HepG2 (cell line): ENCODE data around the gene PLRG1. TPM values are rescaled to one million over a fixed set of nuclear protein-coding genes. Genes with fewer than 3 reads are reported as not detected.
A peak's percentile ranks its signal among the peaks of the same experiment; 100 is the strongest.

Experiments
- BORCS8-MEF2B ChIP-seq: sonication (generic); formaldehyde crosslinking; IDR thresholded peaks from 2 replicates; pipeline ENCODE4 v1.8.0; 2022; ENCODE audit warnings: mild to moderate bottlenecking, missing genetic modification reagents
- JDP2 ChIP-seq: sonication (generic); formaldehyde crosslinking; IDR thresholded peaks from 2 replicates; pipeline ENCODE4 v1.8.1; 2022; ENCODE audit warnings: missing genetic modification reagents, borderline replicate concordance
- NONO ChIP-seq, 2 experiments: fragments of 450-650 bp in 1 of 2; sonication (generic) in 1 of 2; formaldehyde crosslinking in 1 of 2; IDR thresholded peaks in 1 of 2; conservative IDR thresholded peaks in 1 of 2; 2 replicates each; pipeline versions ENCODE4 v1.6.1 to v1.8.0; 2017 to 2022; ENCODE audit warnings: mild to moderate bottlenecking in 1 of 2, missing genetic modification reagents in 1 of 2, moderate library complexity in 1 of 2
- NRL ChIP-seq: sonication (generic); formaldehyde crosslinking; IDR thresholded peaks from 2 replicates; pipeline ENCODE4 v1.5.0; 2020; ENCODE audit warnings: missing genetic modification reagents, mild to moderate bottlenecking, moderate library complexity, borderline replicate concordance
- PRPF4 ChIP-seq: fragments of 200-400 bp; formaldehyde crosslinking; IDR thresholded peaks from 2 replicates; pipeline ENCODE4 v1.6.1; 2016; ENCODE audit warnings: low read length, low read depth; ENCODE audit not compliant: poor library complexity, severe bottlenecking
- SOX5 ChIP-seq: IDR thresholded peaks from 2 replicates; pipeline ENCODE4 v1.6.1; 2016; ENCODE audit warnings: borderline replicate concordance
- TARDBP ChIP-seq: sonication (generic); formaldehyde crosslinking; IDR thresholded peaks from 2 replicates; pipeline ENCODE4 v1.8.0; 2022; ENCODE audit warnings: mild to moderate bottlenecking, missing genetic modification reagents
- ZBTB7A ChIP-seq: sonication (generic); formaldehyde crosslinking; IDR thresholded peaks from 2 replicates; pipeline ENCODE4 v1.8.0; 2022; ENCODE audit warnings: mild to moderate bottlenecking, missing genetic modification reagents
- ZIK1 ChIP-seq: sonication (generic); formaldehyde crosslinking; IDR thresholded peaks from 2 replicates; pipeline ENCODE4 v1.5.0; 2020; ENCODE audit warnings: mild to moderate bottlenecking, low read depth, missing genetic modification reagents, borderline replicate concordance
- ZNF24 ChIP-seq: fragments of 450-650 bp; IDR thresholded peaks from 2 replicates; pipeline ENCODE4 v1.6.1; 2017; ENCODE audit warnings: antibody characterized with exemption, mild to moderate bottlenecking
- ZNF629 ChIP-seq: sonication (generic); formaldehyde crosslinking; conservative IDR thresholded peaks from 2 replicates; pipeline ENCODE4 v1.5.0; 2020; ENCODE audit warnings: missing genetic modification reagents
- ZNF678 ChIP-seq: sonication (generic); formaldehyde crosslinking; IDR thresholded peaks from 2 replicates; pipeline ENCODE4 v1.4.0; 2020; ENCODE audit warnings: mild to moderate bottlenecking, missing genetic modification reagents
- ZNF747 ChIP-seq: sonication (generic); formaldehyde crosslinking; IDR thresholded peaks from 2 replicates; pipeline ENCODE4 v1.8.1; 2023; ENCODE audit warnings: missing genetic modification reagents, mild to moderate bottlenecking, borderline replicate concordance
- ZNF782 ChIP-seq: sonication (generic); formaldehyde crosslinking; IDR thresholded peaks from 2 replicates; pipeline ENCODE4 v1.4.0; 2020; ENCODE audit warnings: missing genetic modification reagents, mild to moderate bottlenecking, borderline replicate concordance
- ZNF792 ChIP-seq: IDR thresholded peaks from 2 replicates; pipeline ENCODE4 v1.6.1; 2016
- ZSCAN25 ChIP-seq: sonication (generic); formaldehyde crosslinking; IDR thresholded peaks from 2 replicates; pipeline ENCODE4 v1.8.0; 2022; ENCODE audit warnings: mild to moderate bottlenecking, missing genetic modification reagents
- polyA plus RNA-seq, 8 experiments: library from polyadenylated mRNA; depleted of rRNA in 3 of 8; stranded (reverse) in 7 of 8; unstranded in 1 of 8; fragments of >200 nt; fragmentation: Illumina TruSeq in 4 of 8; extraction: Trizol in 4 of 8; gene quantifications; 2 replicates each; pipeline versions ENCODE4 v1.2.1 to v1.2.3, GENCODE V29; 2011 to 2016; ENCODE audit warnings: low read depth in 4 of 8, missing spikeins in 1 of 8, mixed read lengths in 1 of 8; ENCODE audit not compliant: insufficient read depth in 1 of 8
- total RNA-seq, 5 experiments: library from RNA; depleted of rRNA; stranded (reverse); fragments of >200 nt; fragmentation: Illumina TruSeq; extraction: Trizol; gene quantifications; 2 replicates each; pipeline ENCODE4 v1.2.3, GENCODE V29; 2016; ENCODE audit warnings: low read depth in 1 of 5
- TF ChIP-seq, protein P1 (sequence below): sonication (generic); formaldehyde crosslinking; IDR thresholded peaks from 2 replicates; pipeline ENCODE4 v1.4.0; 2020; ENCODE audit warnings: mild to moderate bottlenecking, missing genetic modification reagents
- TF ChIP-seq, protein P2 (sequence below): sonication (generic); formaldehyde crosslinking; IDR thresholded peaks from 2 replicates; pipeline ENCODE4 v1.5.0; 2020; ENCODE audit warnings: mild to moderate bottlenecking, missing genetic modification reagents
- TF ChIP-seq, protein P3 (sequence below): IDR thresholded peaks from 2 replicates; pipeline ENCODE4 v1.6.1; 2012; ENCODE audit warnings: inconsistent platforms
- TF ChIP-seq, protein P4 (sequence below): sonication (generic); formaldehyde crosslinking; IDR thresholded peaks from 2 replicates; pipeline ENCODE4 v1.4.0; 2020; ENCODE audit warnings: missing genetic modification reagents, borderline replicate concordance

PLRG1 gene
- total and polyA plus RNA-seq, 2 of the 13 experiments (the other 11 are each of a cell fraction or from before 2014, with no cell fraction given): 77.3 to 110 TPM

DNA sequence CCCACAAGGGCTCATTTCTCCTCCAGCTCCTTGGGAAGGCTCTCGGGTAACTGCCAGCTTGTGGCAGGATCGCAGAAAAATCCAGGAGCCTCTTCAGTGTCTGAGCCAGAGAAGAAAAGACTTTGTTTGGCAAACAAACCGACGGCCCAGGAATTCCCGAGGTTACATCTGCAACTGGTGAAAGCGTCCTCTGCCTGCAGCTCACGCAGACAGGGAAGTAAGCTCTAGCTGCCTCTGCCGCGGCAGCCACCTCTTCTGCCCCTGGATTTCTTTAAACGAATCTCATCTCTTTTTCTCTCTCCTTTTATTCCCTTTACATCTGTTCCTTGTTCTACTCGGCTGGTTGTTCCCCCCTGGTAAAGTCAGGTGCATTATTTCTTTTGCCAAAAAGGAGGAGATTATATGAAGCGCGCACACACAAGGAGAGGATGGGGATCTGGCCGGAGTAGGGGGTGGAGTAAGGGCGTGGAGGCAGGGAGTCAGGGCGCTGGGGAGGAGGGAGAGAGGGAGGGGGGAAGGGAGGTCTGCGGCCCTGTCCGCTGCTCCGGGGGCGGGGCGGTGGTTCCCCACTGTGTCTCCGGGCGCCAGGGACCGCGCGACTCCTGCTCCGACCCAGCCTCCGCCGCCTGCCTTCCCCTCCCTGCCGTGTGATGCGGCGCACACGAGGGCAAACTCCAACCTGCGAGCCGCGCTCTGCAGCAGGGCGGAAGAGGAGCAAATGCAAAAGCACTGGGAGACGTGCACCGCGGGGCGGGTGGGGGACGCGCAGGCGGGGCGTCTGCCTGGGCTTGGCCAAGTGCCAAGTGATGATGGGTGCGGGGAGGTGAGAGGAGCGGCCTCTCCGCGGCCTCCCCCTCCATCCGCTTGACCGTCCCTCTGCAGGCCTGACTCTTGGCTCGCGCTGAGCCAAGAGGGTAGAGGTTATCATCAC, 58.6 kb downstream of the PLRG1 start, which contains the start of gene DCHS2 (continued):
- TF ChIP-seq PRPF4: no peak
- TF ChIP-seq, protein P1, sequence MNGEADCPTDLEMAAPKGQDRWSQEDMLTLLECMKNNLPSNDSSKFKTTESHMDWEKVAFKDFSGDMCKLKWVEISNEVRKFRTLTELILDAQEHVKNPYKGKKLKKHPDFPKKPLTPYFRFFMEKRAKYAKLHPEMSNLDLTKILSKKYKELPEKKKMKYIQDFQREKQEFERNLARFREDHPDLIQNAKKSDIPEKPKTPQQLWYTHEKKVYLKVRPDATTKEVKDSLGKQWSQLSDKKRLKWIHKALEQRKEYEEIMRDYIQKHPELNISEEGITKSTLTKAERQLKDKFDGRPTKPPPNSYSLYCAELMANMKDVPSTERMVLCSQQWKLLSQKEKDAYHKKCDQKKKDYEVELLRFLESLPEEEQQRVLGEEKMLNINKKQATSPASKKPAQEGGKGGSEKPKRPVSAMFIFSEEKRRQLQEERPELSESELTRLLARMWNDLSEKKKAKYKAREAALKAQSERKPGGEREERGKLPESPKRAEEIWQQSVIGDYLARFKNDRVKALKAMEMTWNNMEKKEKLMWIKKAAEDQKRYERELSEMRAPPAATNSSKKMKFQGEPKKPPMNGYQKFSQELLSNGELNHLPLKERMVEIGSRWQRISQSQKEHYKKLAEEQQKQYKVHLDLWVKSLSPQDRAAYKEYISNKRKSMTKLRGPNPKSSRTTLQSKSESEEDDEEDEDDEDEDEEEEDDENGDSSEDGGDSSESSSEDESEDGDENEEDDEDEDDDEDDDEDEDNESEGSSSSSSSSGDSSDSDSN: peak; percentile 96
- TF ChIP-seq NONO (IDR thresholded peaks at IDR 0.05): no peak
- peak; percentile 68 for TF ChIP-seq NONO (CRISPR knock-in tag; conservative IDR thresholded peaks at IDR 0.05)
- no peak for TF ChIP-seq ZNF782 (CRISPR knock-in tag)
- peak; percentile 66; the same call in 1 of the 2 replicates for TF ChIP-seq BORCS8-MEF2B (CRISPR knock-in tag)
- TF ChIP-seq, protein P2, sequence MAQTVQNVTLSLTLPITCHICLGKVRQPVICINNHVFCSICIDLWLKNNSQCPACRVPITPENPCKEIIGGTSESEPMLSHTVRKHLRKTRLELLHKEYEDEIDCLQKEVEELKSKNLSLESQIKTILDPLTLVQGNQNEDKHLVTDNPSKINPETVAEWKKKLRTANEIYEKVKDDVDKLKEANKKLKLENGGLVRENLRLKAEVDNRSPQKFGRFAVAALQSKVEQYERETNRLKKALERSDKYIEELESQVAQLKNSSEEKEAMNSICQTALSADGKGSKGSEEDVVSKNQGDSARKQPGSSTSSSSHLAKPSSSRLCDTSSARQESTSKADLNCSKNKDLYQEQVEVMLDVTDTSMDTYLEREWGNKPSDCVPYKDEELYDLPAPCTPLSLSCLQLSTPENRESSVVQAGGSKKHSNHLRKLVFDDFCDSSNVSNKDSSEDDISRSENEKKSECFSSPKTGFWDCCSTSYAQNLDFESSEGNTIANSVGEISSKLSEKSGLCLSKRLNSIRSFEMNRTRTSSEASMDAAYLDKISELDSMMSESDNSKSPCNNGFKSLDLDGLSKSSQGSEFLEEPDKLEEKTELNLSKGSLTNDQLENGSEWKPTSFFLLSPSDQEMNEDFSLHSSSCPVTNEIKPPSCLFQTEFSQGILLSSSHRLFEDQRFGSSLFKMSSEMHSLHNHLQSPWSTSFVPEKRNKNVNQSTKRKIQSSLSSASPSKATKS (CRISPR knock-in tag): no peak
- no peak for TF ChIP-seq ZNF792 (CRISPR knock-in tag)
- TF ChIP-seq, protein P3, sequence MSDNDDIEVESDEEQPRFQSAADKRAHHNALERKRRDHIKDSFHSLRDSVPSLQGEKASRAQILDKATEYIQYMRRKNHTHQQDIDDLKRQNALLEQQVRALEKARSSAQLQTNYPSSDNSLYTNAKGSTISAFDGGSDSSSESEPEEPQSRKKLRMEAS: peak; percentile 81
- TF ChIP-seq, protein P4, sequence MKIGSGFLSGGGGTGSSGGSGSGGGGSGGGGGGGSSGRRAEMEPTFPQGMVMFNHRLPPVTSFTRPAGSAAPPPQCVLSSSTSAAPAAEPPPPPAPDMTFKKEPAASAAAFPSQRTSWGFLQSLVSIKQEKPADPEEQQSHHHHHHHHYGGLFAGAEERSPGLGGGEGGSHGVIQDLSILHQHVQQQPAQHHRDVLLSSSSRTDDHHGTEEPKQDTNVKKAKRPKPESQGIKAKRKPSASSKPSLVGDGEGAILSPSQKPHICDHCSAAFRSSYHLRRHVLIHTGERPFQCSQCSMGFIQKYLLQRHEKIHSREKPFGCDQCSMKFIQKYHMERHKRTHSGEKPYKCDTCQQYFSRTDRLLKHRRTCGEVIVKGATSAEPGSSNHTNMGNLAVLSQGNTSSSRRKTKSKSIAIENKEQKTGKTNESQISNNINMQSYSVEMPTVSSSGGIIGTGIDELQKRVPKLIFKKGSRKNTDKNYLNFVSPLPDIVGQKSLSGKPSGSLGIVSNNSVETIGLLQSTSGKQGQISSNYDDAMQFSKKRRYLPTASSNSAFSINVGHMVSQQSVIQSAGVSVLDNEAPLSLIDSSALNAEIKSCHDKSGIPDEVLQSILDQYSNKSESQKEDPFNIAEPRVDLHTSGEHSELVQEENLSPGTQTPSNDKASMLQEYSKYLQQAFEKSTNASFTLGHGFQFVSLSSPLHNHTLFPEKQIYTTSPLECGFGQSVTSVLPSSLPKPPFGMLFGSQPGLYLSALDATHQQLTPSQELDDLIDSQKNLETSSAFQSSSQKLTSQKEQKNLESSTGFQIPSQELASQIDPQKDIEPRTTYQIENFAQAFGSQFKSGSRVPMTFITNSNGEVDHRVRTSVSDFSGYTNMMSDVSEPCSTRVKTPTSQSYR (CRISPR knock-in tag): no peak
- TF ChIP-seq JDP2 (CRISPR knock-in tag): no peak
- 0 out of 2 replicates have a peak, but pooled peaks have one; percentile 30 for TF ChIP-seq SOX5 (CRISPR knock-in tag)
- TF ChIP-seq ZNF24: no peak
- TF ChIP-seq TARDBP (CRISPR knock-in tag): peak; percentile 61; the same call in 1 of the 2 replicates
- peak; percentile 96 for TF ChIP-seq ZSCAN25 (CRISPR knock-in tag)
- TF ChIP-seq ZBTB7A (CRISPR knock-in tag): peak; percentile 35; the same call in 1 of the 2 replicates
- no peak for TF ChIP-seq ZNF629 (CRISPR knock-in tag)
- no peak for TF ChIP-seq ZNF678 (CRISPR knock-in tag)
- no peak for TF ChIP-seq ZIK1 (CRISPR knock-in tag)
- 0 out of 2 replicates have a peak, but pooled peaks have one; percentile 25 for TF ChIP-seq ZNF747 (CRISPR knock-in tag)
- TF ChIP-seq NRL: 0 out of 2 replicates have a peak, but pooled peaks have one; percentile 14
